COLO829 (cell line): ENCODE measurements around the gene HIGD2A.
"Not testable (repeated sequence)": the region's sequence is repeated elsewhere in the genome, so short reads cannot be mapped to it uniquely, and the experiment has no call there.

Experiments
- DNase-seq: peaks from one replicate; pipeline ENCODE4 v3.0.0; 2012; ENCODE audit warnings: low spot score

Gene HIGD2A

GRCh38 chr5:176394881-176395675 is 6.5 kb downstream of the HIGD2A start:
- no peak for DNase-seq

- no peak for DNase-seq
Observed at GRCh38 chr5:176396330-176396729, 7.8 kb downstream of the HIGD2A start.

DNA sequence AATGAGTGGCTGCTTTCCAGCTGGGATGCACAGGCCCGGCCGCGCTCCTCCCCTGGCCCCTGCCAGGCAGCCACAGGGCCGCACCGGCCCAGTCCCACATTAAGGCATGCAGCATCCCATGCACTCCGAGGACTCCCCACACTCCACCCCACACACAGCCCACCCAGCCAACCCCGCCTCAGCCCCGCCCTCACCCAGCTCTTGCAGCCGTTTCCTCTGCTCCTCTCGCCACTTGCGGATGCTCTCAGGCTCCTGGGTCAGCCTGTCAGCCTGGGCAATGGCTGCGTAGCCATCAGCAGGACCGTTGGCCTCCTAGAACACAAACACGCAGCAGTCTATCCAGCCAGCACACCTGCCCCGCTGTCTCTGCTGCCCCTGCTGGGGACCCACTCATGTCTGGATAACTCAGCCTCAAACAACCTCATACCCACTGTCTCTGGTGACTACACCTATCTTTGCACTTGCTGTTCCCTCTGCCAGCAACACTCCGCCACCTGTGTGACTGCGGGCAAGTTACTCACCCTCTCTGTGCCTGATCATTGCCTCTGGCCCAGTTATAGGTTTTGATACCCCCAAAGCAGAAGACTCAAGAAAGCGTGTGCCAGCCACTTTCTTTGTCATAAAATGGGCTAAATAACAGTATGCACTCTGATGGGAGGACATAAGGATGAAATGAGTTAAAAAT is 9.3 kb downstream of the HIGD2A start:
- DNase-seq, result no peak

GRCh38 chr5:176400382-176401156 is 12.0 kb downstream of the HIGD2A start:
- DNase-seq, result no peak

GRCh38 chr5:176401281-176402205 is 13.0 kb downstream of the HIGD2A start:
- DNase-seq, result no peak

GRCh38 chr5:176405656-176406435 is 17.3 kb downstream of the HIGD2A start:
- no peak for DNase-seq

- DNase-seq, result no peak
Observed at GRCh38 chr5:176406436-176407052, 18.0 kb downstream of the HIGD2A start.

DNA sequence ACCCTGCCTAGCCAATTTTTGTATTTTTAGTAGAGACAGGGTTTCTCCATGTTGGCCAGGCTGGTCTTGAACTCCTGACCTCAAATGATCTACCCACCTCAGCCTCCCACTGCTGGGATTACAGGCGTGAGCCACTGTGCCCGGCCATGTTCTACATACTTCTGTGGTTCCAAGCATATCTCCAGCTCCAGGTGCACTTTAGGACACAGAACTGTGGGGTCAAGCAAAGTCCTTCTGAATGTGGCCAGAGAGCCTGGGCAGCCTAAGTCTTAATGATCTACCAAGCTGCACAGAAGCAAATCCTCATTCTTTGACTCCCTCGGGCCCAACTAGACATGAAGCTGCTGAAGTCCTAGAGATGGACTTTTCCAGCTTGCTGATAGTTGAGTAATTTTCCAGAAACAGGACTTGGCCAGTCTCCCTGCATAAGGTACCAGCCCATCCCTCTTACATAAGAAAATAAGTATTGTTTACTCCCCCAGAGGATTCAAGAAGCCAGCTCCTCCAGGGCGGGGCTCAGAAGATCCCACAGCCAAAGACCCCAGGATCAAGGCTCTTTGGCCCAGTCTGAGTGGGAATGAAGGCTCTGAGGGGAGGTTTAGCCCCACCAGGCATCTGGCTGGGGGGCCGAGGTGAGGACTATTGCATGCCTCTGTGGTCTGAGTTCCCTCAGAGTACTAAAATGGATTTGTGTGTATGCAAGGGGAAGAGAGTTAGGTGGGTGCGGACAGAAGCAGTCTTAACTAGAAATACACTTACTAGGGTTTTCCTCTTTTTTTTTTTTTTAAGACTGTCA is 19.1 kb downstream of the HIGD2A start:
- DNase-seq, result no peak

GRCh38 chr5:176408252-176408573 is 19.7 kb downstream of the HIGD2A start:
- DNase-seq, result not testable (repeated sequence)

DNA sequence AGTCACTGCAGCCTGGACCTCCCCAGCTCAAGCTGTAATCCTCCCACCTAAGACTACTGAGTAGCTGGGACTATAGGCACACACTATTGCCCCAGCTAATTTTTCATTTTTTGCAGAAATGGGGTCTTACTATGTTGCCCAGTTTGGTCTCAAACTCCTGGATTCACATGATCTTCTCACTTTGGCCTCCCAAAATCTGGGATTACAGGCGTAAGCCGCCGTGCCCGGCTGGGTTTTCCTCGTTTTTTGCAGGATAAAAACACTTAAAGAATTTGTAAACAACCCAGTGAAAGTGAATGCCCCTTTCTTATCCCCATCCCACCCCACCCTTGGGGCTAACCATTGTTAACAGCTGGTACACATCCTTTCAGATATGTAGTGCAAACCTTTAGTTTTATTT is 20.0 kb downstream of the HIGD2A start:
- no peak for DNase-seq

DNA sequence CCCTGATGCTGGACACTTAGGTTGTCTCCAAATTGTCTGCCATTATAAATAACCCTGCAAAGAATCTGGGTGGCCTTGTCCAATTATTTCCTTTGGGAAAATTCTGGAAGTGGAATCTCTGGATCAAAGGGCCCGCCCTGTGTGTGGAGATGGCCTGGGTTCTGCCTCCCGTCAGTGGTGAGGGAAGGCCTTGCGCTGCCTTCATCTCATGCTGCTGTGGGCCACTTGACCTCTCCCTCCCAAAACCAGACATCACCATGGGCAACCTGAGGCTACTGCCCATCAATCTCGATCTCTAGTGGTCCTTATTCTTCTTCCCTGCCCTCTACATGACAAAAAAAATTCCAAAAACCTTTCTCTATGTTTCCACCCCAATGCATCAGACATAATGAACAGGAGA is 21.2 kb downstream of the HIGD2A start:
- no peak for DNase-seq

- DNase-seq, result no peak
Observed at GRCh38 chr5:176410486-176411180, 22.1 kb downstream of the HIGD2A start.

DNA sequence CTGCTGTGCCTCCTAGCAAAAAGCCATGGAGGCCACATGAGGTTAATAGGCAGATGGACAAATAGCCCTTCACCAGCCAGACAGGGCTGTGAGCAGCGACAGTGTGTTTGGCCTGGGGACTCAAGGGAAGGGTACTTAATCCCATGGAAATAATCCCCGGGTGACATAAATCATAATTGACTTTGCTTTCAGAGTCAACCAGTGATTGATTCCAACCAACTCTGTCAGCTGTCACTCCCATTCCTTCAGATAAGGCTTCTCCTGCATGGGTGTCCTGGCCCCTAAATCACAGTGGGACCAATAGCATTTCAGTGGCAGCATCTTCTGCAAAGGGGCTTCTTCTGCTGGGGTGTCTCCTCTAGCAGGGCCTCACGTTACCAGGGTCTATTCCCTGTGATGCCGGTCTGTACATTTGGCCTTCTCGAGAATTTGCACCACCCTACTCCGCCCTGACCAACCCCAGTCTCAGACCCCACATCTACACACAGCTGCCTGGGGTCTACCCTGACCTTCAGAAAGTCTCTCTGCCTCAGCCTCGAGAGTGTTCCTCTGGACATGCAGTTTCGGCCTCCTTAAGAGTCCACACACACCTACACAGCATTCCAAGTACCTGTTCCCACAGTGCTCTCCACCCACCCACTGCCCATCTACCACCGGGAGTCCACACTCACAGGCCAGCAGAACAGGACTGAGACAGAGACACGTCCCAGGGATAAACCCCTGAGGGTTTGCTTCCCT is 24.1 kb downstream of the HIGD2A start:
- DNase-seq, result no peak

DNA sequence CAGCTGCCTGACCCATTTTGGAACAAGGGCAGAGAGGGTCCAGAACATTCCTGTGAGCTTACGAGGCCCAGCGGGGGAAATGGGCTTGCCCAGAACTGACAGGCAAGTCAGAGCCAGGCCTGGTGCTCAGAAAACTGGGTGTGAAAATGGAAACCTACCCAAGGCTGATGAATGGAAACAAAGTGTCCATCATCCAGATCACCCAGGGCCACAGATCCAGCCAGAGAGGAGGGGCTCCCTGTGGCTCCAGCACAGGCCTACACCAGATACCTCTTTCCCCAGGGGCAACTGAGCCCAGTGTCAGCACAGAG is 24.7 kb downstream of the HIGD2A start:
- no peak for DNase-seq

DNA sequence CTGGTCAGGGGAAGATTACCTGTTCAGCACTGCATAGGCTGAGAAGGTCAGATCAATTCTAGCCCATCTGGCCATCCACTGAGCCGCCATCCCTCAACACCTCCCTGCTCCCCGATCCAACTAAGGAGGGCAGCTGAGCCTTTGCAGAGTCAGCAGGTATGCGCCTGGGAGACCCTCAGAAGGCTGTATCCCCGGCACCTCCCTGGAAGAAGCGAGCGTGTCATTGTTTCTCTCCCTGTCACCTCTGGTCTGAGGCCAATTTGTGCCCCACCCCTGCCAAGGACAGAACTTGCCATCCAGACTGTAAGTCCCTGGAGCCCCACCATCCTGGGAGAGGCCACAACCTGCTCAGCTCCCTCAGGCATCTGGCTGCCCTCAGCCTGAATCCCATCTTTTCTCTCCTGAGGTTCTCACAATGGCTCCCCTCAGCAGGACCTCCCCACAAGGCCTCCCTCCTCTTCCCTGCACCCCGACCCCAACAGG is 25.2 kb downstream of the HIGD2A start:
- no peak for DNase-seq

DNA sequence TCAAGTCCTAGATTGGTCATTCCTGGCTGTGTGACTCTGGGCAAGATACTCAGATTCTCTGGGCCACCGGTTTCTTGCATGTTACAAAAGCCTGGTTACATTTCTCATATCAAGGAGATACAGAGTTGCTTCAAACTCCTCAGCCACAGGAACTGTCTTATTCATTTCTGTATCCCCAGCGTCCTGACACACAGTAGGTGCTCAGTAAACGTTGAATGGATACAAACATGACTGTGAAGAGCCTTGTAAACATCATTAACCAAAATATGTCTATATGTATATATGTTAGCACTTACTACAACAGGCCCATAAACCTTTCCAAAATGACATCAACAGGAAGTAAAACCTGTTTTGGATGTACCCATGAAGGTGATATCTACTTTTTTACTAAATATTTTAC is 26.2 kb downstream of the HIGD2A start:
- no peak for DNase-seq

DNA sequence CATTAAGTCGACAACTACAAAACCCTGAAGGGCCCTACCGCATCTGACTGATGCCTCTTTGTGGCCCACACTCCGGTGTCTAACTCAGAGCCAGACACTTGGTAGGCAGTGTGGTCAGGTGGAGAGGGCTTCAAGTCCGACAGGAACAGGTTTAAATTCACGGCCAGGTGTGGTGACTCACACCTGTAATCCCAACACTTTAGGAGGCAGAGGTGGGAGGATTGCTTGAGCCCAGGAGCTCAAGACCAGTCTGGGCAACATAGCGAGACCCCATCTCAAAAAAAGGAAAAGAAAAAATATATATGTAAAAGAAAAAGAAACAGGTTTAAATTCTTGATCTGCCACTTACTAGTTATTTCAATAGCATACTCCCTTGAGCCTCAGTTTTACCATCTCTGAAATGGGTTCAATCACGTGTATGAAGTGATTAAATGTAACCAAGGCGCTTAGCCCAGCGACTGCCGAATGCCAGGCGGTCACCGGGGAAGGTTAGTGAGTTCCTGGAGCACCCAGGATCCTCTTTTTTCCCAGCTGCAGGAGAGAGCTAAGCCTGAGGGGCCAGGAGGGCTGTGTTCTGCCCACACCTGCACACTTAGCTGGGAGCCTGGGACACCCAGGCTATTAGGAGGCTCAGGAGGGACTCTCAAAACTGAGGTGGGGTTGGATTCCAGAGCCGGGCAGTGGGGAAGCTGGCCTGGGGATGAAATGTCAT is 26.8 kb downstream of the HIGD2A start:
- no peak for DNase-seq
